ENCODE results near the gene MARVELD2. TPM values are rescaled to one million over a fixed set of nuclear protein-coding genes. Genes with fewer than 3 reads are reported as not detected.
"Not testable (repeated sequence)": the region's sequence is repeated elsewhere in the genome, so short reads cannot be mapped to it uniquely, and the experiment has no call there.

MARVELD2 gene
- polyA plus RNA-seq, 3 donors = 23.7 to 29.2 (median 24.4) TPM

DNA sequence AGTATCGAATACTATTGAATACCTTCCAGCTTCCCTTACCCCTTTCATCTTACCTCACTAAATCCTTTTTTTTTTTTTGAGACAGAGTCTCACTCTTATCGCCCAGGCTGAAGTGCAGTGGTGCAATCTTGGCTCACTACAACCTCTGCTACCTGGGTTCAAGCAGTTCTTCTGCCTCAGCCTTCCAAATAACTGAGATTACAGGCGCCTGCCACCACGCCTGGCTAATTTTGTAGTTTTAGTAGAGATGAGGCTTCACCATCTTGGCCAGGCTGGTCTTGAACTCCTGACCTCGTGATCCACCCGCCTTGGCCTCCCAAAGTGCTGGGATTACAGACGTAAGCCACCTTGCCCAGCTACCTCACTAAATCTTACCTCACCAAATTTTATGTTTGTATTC lies 63.4 kb downstream of the MARVELD2 start:
- not testable (repeated sequence) for DNase-seq (ENCODE audit: extremely low read depth in 1 of 11, low read depth in 9 of 11, low spot score in 4 of 11)

DNA sequence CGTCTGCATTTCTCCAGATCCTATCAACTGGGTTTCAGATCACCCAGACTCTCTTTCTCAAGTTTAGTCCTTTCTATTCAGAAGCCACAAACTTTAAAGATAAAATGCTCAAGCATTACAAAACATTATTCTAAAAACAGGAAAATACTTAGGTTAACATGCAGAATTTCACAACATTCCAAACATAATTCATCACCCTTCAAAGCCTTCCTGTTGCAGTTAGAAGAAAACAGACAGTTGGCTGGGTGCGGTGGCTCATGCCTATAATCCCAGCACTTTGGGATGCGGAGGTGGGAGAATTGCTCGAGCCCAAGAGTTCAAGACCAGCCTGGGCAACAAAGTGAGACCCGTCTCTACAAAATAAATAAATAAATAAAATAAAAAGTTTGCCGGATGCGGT lies 70.0 kb downstream of the MARVELD2 start:
- DNase-seq (ENCODE audit: extremely low read depth in 1 of 11, low read depth in 9 of 11, low spot score in 4 of 11) = no peak

DNA sequence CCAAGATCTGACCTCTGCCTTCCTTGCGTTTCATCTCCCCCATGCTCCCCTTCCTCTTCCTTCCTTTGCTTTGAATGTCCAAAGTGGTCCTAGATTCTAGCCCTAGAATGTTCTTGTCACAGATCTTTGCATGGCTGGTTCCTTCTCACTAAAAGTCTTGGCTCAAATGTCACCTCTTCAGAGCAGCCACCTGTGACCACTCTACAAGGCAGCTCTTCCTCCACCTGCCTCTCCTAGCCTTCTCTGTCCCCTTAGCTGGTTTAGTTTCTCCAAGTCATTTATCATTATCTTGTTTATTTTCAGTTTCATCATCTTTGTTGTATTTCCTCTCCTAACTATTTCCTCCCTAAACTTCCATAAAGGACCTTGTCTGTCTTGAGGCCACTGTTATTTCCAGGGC lies 70.6 kb downstream of the MARVELD2 start:
- DNase-seq (ENCODE audit: extremely low read depth in 1 of 11, low read depth in 9 of 11, low spot score in 4 of 11) = no peak

DNA sequence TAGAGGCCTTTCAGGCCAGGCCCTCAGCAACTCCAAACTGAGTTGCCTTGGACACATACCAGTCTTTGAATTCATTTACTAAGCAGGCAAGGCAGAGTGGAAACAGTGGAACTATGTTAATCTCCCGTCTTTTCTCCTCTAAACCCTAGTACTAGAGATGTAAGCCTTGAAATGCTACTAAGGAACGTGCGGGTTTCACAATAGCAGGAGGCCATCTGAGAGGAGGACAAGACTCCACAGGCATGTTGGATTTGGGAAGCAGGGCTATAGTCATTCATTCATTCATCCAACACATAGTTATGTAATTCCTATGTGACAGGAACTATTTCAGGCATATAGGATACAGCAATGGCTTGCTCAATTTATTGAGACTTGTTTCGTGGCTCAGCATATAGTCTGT lies 74.3 kb downstream of the MARVELD2 start:
- no peak for DNase-seq (ENCODE audit: extremely low read depth in 1 of 11, low read depth in 9 of 11, low spot score in 4 of 11)

DNA sequence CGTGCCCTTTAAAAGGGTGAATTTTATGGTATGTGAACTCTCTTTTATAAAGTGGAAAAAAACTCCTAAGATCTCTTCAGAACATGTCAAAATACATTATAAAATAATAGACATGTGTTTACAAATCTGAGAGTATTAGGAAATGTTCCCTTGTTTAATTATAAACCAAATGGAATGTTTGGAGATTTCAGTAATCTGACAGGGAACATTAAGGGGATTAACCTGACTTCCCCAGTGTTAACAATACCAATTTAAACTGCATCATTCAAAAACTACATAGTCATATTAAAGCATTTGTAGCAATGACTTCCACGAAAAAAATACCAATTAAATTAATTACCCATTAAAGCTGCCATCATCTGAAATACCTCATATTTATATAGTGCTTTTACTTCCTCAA lies 76.1 kb downstream of the MARVELD2 start:
- DNase-seq (ENCODE audit: extremely low read depth in 1 of 11, low read depth in 9 of 11, low spot score in 4 of 11) = no peak

DNA sequence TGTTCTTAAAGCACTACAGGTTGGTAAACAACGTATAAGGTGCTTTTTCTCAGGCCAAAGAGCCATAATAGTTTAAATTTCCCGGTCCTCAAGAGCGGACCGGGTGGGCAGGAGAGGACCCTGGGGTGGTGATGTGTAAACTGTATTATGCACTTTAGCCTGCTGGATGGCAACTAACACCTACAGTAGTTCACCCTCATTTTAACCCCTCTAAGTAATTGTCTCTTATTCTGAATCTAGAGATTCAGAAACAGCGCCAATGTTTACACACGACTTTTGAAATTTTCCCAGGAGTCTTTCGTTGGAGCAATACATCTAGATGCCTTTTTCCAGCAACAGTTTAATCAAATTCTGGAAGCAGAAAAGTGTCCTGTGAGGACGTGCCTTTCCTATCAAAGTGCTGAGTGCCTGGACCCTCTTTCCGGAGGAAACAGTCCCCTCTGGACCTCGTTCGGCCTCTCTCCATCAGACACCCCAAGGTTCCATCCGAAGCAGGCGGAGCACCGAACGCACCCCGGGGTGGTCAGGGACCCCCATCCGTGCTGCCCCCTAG lies 77.0 kb downstream of the MARVELD2 start:
- DNase-seq (ENCODE audit: extremely low read depth in 1 of 11, low read depth in 9 of 11, low spot score in 4 of 11) = no peak

DNA sequence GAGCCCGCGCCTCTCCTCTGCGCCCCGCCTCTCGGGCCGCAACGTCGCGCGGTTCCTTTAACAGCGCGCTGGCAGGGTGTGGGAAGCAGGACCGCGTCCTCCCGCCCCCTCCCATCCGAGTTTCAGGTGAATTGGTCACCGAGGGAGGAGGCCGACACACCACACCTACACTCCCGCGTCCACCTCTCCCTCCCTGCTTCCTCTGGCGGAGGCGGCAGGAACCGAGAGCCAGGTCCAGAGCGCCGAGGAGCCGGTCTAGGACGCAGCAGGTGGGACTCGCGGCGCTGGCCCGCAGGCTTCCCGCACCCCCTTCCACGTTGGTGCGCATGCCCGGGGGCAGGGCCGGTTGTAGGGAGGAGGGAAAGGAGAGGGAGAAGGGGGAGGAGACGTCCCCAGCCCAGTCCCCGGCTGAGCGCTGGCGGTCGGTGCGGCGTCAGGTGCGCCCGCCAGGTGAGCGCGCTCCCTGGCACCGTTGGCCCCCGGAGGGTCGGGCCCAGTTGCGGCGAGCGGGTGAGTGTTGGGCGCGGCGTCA lies 77.5 kb downstream of the MARVELD2 start, which contains the start of gene OCLN:
OCLN (plus strand) TSS at position 400 of the 532 bp plus-strand sequence. CDS start 11,455 bp downstream, outside the sequence.
- DNase-seq (ENCODE audit: extremely low read depth in 1 of 11, low read depth in 9 of 11, low spot score in 4 of 11) = peak in 10 of 11 donors; percentile 44 to 78 (median 63)

DNA sequence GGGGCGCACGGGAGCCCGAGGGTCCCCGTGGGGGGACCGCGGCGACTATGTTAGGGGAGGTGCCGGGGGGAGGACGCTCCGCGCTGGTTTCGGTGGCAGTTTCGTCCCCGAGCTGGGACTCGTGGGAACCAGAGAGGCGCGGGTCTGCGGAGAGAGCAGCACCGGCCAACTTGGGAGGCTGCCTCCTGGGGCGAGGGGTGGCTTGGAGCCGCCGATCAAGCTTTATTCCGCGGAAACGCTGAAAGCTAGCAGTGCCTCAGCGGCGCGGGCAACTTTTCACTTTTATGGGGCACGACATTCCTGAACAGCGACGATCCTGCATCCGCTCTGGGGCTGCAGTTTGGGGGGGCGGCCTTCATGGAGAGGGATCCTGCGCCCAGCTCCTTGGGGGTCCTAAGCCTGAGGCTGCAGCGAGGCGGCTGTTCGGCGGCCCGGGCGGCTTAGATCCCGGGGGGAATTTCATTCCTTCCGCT lies 78.0 kb downstream of the MARVELD2 start:
- peak in 2 of 11 donors; percentile 29 to 35 for DNase-seq (ENCODE audit: extremely low read depth in 1 of 11, low read depth in 9 of 11, low spot score in 4 of 11)

DNA sequence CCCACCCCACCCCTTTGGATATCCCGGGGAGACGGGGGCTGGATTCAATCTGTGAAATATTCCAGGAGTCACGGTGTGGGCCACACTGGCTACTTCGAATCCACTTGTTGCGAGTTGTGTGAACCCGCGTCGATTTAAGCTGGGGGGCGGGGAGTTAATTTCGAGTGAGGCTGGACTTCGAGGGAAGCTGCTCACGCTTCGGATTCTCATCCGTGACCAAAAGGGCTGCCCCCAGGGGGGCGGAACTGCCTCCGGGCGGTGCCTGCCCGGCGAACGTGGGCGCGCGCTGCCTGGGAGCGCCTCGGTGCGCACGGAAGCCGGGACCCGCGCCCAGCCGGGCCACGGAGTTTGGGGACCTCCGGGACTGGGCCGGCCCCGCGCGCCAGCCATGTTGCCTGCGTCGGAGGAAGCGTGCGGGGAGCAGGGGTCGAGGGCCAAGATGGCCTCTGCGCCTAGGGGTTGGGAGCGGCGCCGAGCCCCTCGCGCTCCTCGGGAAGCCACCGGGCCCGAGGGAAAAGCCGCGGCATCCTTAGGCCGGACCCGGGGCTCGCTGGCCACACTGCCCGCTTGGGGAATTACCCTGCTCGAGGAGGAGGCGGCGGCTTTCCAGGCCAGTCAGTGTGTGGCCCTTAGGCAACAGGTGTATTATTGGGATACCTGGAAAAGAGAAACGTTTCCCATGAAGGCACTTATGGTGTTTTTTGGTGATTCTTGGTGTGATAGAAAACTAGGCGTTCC lies 78.6 kb downstream of the MARVELD2 start:
- DNase-seq (ENCODE audit: extremely low read depth in 1 of 11, low read depth in 9 of 11, low spot score in 4 of 11) = peak in 5 of 11 donors; percentile 38 to 51 (median 42)

Other genes with a start within 250 kb of the MARVELD2 start
- gene CCNB1, start 248.0 kb upstream of the MARVELD2 start, polyA plus RNA-seq (ENCODE audit: insufficient read length in 3 of 3) = 100 to 1,000 TPM in 2 of 3 donors, 10 to 100 TPM in 1; 79.4 to 117 (median 112) TPM
- gene CENPH, start 225.5 kb upstream of the MARVELD2 start, polyA plus RNA-seq (ENCODE audit: insufficient read length in 3 of 3) = 10 to 100 TPM; 21.6 to 33.5 (median 26.4) TPM
- 10 to 100 TPM; 39.4 to 48.7 (median 42.2) TPM for gene CDK7, start 180.2 kb upstream of the MARVELD2 start, polyA plus RNA-seq (ENCODE audit: insufficient read length in 3 of 3)
- gene CCDC125, start 82.3 kb upstream of the MARVELD2 start, polyA plus RNA-seq (ENCODE audit: insufficient read length in 3 of 3) = 10 to 100 TPM in 2 of 3 donors, 1 to 10 TPM in 1; 8.3 to 14.8 (median 13.1) TPM
- gene AK6, start 45.6 kb upstream of the MARVELD2 start, polyA plus RNA-seq (ENCODE audit: insufficient read length in 3 of 3) = 10 to 100 TPM; 65.9 to 89.1 (median 73.4) TPM
- 10 to 100 TPM; 52.4 to 66.1 (median 53.3) TPM for gene TAF9, start 45.6 kb upstream of the MARVELD2 start, polyA plus RNA-seq (ENCODE audit: insufficient read length in 3 of 3)
- 10 to 100 TPM; 35.4 to 43.3 (median 39.2) TPM for gene RAD17, start 45.3 kb upstream of the MARVELD2 start, polyA plus RNA-seq (ENCODE audit: insufficient read length in 3 of 3)
- gene OCLN, start 77.7 kb downstream of the MARVELD2 start, polyA plus RNA-seq (ENCODE audit: insufficient read length in 3 of 3) = 10 to 100 TPM; 28.6 to 46.1 (median 43.2) TPM
- 10 to 100 TPM; 32.9 to 56.1 (median 50.6) TPM for gene GTF2H2C, start 145.1 kb downstream of the MARVELD2 start, polyA plus RNA-seq (ENCODE audit: insufficient read length in 3 of 3)

All from renal cortex interstitium (tissue), 11 donors.